ENCODE results near the gene HBP1.

DNA sequence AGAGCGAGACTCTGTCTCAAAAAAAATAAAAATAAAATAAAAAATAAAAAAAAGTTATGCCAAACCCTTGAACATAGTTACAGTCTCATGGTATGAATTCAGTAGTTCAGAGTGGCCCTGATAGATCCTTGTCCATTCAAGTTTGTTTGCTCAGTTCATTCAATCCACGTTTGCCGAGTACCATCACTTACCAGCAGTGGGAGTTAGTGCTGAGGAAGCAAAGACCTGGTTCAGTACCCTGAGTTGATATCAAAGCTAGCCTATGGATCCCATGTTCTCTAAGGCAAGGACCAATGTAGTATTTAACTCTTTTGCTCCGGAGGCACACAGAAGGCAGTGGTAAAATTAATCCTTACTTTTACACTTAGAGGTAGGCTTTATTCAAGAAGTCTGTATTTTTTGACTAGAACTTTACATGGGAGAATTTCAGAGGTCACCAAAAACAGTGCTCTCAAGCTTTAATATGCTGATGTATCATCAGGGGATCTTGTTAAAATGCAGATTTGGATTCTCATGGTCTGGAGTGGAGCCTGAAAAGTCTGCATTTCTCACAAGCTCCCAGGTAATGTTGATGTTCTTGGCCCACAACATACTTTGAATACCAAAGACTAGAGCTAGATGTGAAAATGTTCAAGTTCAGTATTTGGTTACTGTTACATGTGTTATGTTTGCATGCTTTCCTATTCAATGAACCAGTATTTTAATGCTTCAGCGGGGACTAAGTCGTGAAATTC lies 38.1 kb upstream of the HBP1 start:
- TF ChIP-seq CTCF (IDR thresholded peaks at IDR 0.05) (no peak), POLR2AphosphoS5 (IDR thresholded peaks at IDR 0.05) (no peak), POLR2A (IDR thresholded peaks at IDR 0.05) (no peak)
